ENCODE results near the gene DUSP22. TPM values are rescaled to one million over a fixed set of nuclear protein-coding genes. Genes with fewer than 3 reads are reported as not detected.

Gene DUSP22
- total and polyA plus RNA-seq, 2 experiments from 2014 or later: 12.8 to 36.8 TPM

DNA sequence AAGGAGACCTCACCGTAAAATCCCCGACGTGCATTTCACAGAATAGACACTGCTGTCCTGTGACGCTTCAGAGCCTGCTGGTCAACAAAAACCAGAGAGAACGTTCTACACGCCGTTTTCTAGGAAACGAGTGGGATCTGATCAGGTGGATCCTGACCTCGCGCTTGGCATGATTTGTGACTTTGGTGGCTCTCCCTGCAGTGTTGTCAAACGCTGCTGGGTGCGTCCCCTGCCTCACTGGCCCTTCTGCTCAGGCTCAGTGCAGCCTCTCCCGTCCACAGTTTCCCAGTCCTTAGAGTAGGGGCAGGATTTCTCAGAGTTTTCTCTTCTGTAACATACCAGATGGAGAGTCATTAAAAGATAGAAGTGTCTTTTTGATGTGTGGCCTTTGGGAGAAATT lies 71.6 kb downstream of the DUSP22 start (continued):
- TF ChIP-seq CREB1 (CRISPR knock-in tag; IDR thresholded peaks at IDR 0.05; ENCODE audit: low read depth) (no peak), ZNF331 (CRISPR knock-in tag; IDR thresholded peaks at IDR 0.05; ENCODE audit: low read depth) (no peak), JUNB (IDR thresholded peaks at IDR 0.05; ENCODE audit: unreplicated experiment) (no peak), EZH2 (IDR thresholded peaks at IDR 0.05; ENCODE audit: low read depth, unreplicated experiment) (no peak)

- Histone ChIP-seq H3K4me3 (no peak overlapping the region; the same call in 1 of the 2 replicates), H3K27ac (ENCODE audit: low read depth) (no peak overlapping the region), H3K79me2 (replicated peaks; ENCODE audit: insufficient read depth) (no peaks in the 10 kb centered on the region), H4K20me1 (replicated peaks; ENCODE audit: insufficient read depth) (no peaks in the 10 kb centered on the region), H3K4me2 (no peak overlapping the region), H3F3A (replicated peaks; ENCODE audit: low read depth) (0 out of 2 replicates have a peak, but pooled peaks cover 5% of the 10 kb centered on the region), H3K36me3 (ENCODE audit: insufficient read depth) (peaks cover 30% of the 10 kb centered on the region), H3K4me1 (ENCODE audit: insufficient read depth) (peaks cover 9% of the 10 kb centered on the region; the same call in 1 of the 2 replicates), H3K27me3 (ENCODE audit: insufficient read depth) (no peaks in the 10 kb centered on the region), H2AFZ (no peak overlapping the region), H3K9me2 (ENCODE audit: insufficient read depth) (0 out of 2 replicates have a peak, but pooled peaks cover 6% of the 10 kb centered on the region)
- H3K27ac Mint-ChIP-seq: no peak overlapping the region
- H3K4me1 Mint-ChIP-seq: peaks cover 9% of the 10 kb centered on the region; the same call in 2 of the 3 replicates
- TF ChIP-seq ZNF114 (CRISPR knock-in tag; IDR thresholded peaks at IDR 0.05): no peak
- ATAC-seq (no peak), DNase-seq (ENCODE audit: low spot score) (no peak)
- no peak overlapping the region for H3K4me3 Mint-ChIP-seq
- peaks cover 11% of the 10 kb centered on the region for H3K27me3 Mint-ChIP-seq (ENCODE audit: insufficient read depth, low read depth, poor library complexity)
- H3K36me3 Mint-ChIP-seq (ENCODE audit: low read depth): peaks cover 45% of the 10 kb centered on the region
- H3K9me3 Mint-ChIP-seq: peaks cover 99% of the 10 kb centered on the region
Observed at GRCh38 chr6:364609-365540, 72.6 kb downstream of the DUSP22 start.

DNA sequence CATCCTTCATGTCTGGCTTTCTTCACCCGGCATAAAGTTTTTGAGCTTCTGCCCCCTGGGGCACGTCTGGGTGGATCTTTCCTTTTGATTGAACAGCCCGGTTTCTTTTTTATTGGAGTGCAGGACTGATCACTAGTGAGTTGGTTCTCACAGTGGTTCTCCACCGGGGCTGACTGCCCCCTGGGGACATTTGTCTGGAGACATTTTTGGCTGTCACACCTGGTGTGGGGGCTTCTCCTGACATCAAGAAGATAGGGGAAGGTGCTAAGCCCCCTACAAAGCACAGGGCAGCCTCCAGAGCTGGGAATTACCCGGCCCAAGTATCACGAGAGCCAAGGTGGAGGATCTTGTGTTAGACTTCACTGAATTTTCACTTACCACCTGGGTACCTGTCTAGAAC lies 73.5 kb downstream of the DUSP22 start:
- H3F3A ChIP-seq (replicated peaks; ENCODE audit: low read depth): 0 out of 2 replicates have a peak, but pooled peaks cover 5% of the 10 kb centered on the region
- H3K4me3 ChIP-seq: no peak overlapping the region
- ATAC-seq: no peak
- no peaks in the 10 kb centered on the region for H4K20me1 ChIP-seq (replicated peaks; ENCODE audit: insufficient read depth)
- peaks cover 99% of the 10 kb centered on the region for H3K9me3 Mint-ChIP-seq
- peaks cover 36% of the 10 kb centered on the region for H3K36me3 ChIP-seq (ENCODE audit: insufficient read depth)
- TF ChIP-seq, protein P1, sequence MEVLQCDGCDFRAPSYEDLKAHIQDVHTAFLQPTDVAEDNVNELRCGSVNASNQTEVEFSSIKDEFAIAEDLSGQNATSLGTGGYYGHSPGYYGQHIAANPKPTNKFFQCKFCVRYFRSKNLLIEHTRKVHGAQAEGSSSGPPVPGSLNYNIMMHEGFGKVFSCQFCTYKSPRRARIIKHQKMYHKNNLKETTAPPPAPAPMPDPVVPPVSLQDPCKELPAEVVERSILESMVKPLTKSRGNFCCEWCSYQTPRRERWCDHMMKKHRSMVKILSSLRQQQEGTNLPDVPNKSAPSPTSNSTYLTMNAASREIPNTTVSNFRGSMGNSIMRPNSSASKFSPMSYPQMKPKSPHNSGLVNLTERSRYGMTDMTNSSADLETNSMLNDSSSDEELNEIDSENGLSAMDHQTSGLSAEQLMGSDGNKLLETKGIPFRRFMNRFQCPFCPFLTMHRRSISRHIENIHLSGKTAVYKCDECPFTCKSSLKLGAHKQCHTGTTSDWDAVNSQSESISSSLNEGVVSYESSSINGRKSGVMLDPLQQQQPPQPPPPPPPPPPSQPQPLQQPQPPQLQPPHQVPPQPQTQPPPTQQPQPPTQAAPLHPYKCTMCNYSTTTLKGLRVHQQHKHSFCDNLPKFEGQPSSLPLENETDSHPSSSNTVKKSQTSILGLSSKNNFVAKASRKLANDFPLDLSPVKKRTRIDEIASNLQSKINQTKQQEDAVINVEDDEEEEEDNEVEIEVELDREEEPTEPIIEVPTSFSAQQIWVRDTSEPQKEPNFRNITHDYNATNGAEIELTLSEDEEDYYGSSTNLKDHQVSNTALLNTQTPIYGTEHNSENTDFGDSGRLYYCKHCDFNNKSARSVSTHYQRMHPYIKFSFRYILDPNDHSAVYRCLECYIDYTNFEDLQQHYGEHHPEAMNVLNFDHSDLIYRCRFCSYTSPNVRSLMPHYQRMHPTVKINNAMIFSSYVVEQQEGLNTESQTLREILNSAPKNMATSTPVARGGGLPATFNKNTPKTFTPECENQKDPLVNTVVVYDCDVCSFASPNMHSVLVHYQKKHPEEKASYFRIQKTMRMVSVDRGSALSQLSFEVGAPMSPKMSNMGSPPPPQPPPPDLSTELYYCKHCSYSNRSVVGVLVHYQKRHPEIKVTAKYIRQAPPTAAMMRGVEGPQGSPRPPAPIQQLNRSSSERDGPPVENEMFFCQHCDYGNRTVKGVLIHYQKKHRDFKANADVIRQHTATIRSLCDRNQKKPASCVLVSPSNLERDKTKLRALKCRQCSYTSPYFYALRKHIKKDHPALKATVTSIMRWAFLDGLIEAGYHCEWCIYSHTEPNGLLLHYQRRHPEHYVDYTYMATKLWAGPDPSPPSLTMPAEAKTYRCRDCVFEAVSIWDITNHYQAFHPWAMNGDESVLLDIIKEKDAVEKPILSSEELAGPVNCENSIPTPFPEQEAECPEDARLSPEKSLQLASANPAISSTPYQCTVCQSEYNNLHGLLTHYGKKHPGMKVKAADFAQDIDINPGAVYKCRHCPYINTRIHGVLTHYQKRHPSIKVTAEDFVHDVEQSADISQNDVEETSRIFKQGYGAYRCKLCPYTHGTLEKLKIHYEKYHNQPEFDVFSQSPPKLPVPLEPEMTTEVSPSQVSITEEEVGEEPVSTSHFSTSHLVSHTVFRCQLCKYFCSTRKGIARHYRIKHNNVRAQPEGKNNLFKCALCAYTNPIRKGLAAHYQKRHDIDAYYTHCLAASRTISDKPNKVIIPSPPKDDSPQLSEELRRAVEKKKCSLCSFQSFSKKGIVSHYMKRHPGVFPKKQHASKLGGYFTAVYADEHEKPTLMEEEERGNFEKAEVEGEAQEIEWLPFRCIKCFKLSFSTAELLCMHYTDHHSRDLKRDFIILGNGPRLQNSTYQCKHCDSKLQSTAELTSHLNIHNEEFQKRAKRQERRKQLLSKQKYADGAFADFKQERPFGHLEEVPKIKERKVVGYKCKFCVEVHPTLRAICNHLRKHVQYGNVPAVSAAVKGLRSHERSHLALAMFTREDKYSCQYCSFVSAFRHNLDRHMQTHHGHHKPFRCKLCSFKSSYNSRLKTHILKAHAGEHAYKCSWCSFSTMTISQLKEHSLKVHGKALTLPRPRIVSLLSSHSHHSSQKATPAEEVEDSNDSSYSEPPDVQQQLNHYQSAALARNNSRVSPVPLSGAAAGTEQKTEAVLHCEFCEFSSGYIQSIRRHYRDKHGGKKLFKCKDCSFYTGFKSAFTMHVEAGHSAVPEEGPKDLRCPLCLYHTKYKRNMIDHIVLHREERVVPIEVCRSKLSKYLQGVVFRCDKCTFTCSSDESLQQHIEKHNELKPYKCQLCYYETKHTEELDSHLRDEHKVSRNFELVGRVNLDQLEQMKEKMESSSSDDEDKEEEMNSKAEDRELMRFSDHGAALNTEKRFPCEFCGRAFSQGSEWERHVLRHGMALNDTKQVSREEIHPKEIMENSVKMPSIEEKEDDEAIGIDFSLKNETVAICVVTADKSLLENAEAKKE (CRISPR knock-in tag; IDR thresholded peaks at IDR 0.05): no peak
- no peaks in the 10 kb centered on the region for H3K27me3 ChIP-seq (ENCODE audit: insufficient read depth)
- DNase-seq (ENCODE audit: low spot score): no peak
- H3K9me2 ChIP-seq (ENCODE audit: insufficient read depth): 0 out of 2 replicates have a peak, but pooled peaks cover 6% of the 10 kb centered on the region
- peaks cover 8% of the 10 kb centered on the region for H3K4me1 Mint-ChIP-seq
- no peak overlapping the region for H3K27ac ChIP-seq (ENCODE audit: low read depth)
- no peak overlapping the region for H3K27ac Mint-ChIP-seq
- H3K27me3 Mint-ChIP-seq (ENCODE audit: insufficient read depth, low read depth, poor library complexity): peaks cover 19% of the 10 kb centered on the region
- no peaks in the 10 kb centered on the region for H3K79me2 ChIP-seq (replicated peaks; ENCODE audit: insufficient read depth)
- H3K4me2 ChIP-seq: no peak overlapping the region
- H3K4me3 Mint-ChIP-seq: no peak overlapping the region
- peaks cover 9% of the 10 kb centered on the region; the same call in 1 of the 2 replicates for H3K4me1 ChIP-seq (ENCODE audit: insufficient read depth)
- H3K36me3 Mint-ChIP-seq (ENCODE audit: low read depth): peaks cover 50% of the 10 kb centered on the region
- no peak overlapping the region for H2AFZ ChIP-seq
